HG03520 (cell line): ENCODE results near the gene L2HGDH.
"Not testable (repeated sequence)": the region's sequence is repeated elsewhere in the genome, so short reads cannot be mapped to it uniquely, and the experiment has no call there.

Experiments
- ATAC-seq: cut with Tn5 transposase; IDR thresholded peaks from one replicate; pipeline ENCODE4 v1.9.1; 2021; ENCODE audit warnings: mild to moderate bottlenecking, moderate library complexity; ENCODE audit not compliant: unreplicated experiment

L2HGDH gene

GRCh38 chr14:50340045-50340444, 28.0 kb upstream of the L2HGDH start:
- no peak for ATAC-seq

DNA sequence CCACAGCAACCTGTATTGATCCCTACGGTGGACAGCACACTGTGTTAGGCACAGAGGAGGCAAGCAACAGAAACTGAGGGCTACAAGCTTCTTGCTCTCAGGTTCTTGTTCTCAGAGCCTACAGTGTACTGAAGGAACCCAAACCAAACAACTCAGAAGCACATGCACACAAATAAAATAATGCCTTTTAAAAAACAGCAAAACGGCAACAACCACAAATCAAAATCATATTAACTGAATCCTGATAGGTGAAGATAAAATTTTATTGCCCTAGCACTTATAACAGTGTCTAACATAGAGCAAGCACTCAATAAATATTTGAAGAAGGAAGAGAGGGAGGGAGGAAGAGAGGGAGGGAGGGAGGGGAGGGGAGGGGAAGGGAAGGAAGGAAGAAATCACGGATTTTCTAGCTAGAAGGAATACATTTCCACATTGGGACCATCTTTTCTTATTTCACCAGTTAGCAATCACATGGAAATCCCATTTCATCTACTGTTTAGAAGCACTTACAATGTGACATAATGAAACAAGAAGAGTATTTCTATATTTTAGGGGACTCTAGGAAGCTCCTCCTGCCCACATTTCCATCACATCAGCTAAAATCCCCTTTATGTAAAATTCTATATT, 27.3 kb upstream of the L2HGDH start:
- ATAC-seq = no peak

GRCh38 chr14:50338587-50338986, 26.6 kb upstream of the L2HGDH start:
- no peak for ATAC-seq

DNA sequence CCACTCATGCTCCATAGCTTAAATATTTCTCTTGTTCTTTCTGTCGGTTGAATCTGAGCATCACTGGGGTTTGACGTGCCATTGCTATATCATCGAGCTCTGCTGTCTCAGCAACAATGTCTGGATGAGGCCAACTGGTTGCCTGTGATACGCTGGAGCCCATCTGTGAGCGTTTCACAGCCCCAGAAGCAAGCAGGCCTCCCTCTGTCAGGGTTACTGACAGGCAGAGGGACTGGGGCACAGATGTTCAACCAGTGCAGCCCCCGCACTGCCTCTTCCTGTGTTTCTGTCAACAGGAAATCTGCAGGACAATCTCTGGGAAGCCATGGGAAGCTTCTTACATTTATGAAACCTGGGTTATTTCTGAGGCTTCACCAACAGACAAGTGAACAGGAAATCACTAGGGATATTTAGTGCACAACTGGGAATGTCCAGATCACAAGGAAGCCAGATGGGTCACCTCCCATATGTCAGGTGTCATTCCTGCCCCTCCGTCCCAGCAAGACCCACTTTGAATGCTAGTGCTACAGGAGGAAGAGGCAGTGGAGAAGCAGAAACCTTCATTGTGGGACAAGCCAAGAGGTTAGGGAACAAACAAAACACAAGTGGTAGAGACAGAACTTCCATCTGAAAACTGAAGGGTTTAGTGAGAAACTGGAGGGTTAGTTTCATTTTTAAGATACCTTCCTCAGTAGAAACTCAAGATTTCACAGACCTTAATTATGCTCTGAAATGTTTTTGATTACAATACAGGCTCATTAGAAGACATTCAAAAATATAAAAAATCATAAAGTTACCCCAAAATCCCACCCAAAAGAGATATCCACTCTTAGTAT, 24.2 kb upstream of the L2HGDH start:
- no peak for ATAC-seq

- ATAC-seq = no peak
Measured at GRCh38 chr14:50335389-50335788, 23.4 kb upstream of the L2HGDH start.

- no peak for ATAC-seq
Measured at GRCh38 chr14:50334211-50334610, 22.2 kb upstream of the L2HGDH start.

DNA sequence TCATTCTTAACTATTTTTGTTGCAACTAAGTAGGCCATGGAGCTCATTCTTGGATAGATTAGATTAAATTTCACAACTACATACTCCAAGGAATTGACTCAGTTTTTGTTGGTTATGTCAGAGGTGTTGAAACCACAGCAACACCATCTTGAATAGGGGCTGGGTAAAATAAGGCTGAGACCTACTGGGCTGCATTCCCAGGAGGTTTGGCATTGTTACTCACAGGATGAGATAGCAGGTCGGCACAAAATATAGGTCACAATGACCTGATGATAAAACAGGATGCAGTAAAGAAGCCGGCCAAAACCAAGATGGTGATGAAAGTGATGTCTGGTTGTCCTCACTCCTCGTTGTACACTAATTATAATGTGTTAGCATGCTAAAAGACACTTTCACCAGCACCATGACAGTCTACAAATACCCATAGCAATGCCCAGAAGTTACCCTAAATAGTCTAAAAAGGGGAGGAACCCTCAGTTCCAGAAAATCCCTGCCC, 21.0 kb upstream of the L2HGDH start:
- ATAC-seq = no peak

DNA sequence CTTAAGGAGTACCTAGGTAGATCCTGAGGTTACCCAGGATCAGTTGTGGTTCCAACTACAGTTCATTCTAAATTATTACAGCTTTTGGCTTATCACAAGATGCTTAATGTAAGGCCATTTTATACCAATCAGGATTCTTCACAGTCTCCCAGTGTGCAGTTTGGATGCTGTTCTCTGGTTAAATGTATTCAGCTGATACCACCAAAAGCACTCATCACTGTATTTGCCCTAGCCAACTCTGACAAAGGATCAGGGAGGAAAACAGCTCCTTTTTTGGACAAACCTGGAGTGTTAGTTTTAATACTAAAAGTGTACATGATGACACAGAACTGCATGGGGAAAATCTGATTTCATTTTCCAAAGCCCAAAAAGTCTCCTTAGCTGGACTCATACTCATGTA, 19.6 kb upstream of the L2HGDH start:
- ATAC-seq = no peak

GRCh38 chr14:50321009-50321660, 9.1 kb upstream of the L2HGDH start:
- peak; percentile 83 for ATAC-seq

DNA sequence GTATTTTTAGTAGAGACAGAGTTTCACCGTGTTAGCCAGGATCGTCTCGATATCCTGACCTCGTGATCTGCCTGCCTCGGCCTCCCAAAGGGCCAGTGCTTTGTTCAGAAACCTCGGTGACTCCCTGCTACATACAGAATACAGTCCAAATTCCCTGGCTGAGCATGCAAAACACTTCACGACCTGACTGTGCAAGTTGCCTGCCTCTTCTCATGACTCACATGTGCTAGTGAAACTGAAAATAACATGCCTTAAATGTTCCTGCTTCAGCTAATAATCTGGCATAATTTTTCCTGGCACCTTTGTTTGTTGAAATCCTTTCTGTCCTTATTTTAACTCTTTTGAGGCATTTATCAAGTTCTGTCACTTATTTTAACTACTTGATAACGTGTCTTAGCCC, 8.3 kb upstream of the L2HGDH start:
- ATAC-seq = no peak

DNA sequence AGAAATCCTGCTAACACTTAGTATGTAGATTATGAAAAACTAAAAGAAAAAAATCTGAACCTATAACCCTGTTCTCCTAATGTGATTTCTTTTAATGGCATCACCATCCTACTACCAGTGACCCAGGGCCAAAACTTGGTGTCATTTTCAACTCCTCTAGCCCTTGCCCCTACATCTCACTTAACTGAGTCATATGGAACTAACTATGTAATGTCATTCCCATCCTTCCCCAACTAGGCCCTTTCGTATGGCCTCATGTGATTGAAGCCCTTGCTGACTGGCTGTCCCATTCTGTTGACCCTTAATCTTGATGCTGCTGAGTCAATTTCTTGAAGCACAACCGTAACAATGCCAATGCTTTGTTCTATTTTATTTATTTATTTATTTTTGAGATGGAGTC, 7.7 kb upstream of the L2HGDH start:
- ATAC-seq = no peak

DNA sequence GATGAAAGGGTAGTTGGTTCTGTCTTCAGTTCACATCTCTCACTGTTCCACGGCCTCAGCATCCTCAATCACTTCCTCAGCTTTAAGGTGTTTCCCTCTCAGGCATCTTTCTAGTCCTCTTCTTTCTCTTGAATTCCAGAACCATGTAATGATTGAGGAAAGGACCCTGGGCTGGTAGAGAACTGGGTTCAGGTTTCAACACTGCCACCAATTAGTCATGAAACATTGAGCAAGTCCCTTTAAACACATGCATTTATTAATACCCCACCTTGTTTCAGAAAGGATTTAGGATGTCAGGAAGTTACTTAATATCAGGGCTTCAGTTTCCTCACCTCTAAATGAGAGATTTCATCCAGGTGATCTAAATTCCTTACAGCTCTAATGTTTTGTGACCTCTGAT, 7.3 kb upstream of the L2HGDH start:
- ATAC-seq = no peak

DNA sequence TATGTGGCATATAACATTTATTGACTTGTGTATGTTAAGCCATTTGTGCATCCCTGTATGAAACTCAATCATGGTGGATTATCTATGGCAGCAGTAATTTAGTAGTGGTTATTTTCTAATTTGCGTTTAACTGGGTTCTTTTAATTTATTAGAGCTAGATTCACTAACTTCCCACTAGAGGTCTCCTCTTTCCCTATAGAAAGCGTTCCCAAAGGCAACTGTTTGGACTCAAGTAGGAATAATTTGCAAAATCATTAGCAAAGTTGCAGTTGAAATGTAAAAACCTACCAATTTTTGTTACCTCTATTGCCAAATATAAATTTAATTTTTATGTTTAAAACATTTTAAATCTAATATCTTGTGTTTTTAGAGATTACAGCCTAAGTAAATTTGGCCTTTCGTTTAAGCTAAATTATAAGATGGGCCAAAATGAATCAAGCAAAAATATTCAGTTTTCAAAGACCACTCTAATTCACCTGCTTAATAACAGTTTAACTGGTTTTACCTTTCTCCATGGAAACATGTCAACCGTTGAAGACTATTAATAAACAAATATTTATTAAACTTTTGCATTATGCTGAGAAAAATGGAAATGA, 6.1 kb upstream of the L2HGDH start:
- ATAC-seq = no peak

DNA sequence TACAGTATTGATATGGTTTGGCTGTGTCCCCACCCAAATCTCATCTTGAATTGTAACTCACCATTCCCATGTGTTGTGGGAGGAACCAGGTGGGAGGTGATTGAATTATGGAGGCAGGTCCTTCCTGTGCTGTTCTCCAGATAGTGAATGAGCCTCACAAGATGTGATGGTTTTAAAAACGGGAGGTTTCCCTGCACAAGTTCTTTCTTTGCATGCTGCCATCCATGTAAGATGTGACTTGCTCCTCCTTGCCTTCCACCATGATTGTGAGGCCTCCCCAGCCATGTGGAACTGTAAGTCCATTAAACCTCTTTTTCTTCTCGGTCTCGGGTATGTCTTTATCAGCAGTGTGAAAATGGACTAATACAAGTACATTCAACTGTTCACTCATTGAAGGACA, 2.1 kb upstream of the L2HGDH start:
- ATAC-seq = not testable (repeated sequence)

DNA sequence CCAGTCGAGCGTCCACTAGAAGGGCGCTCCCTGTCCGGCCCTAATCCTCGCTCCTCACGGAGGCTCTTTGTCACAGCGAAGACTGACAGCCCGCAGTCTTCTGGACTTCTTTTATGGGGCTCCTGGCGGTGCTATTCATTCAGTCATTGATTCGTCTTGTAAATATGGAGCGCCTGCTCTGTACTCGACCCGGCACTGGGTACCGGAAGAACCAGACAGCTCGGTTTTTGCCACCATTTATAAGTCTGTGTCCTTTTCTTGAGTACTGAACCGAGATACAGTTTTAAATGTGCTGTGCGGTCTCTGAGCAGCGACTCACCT, 665 bp upstream of the L2HGDH start:
- peak; percentile 22 for ATAC-seq

DNA sequence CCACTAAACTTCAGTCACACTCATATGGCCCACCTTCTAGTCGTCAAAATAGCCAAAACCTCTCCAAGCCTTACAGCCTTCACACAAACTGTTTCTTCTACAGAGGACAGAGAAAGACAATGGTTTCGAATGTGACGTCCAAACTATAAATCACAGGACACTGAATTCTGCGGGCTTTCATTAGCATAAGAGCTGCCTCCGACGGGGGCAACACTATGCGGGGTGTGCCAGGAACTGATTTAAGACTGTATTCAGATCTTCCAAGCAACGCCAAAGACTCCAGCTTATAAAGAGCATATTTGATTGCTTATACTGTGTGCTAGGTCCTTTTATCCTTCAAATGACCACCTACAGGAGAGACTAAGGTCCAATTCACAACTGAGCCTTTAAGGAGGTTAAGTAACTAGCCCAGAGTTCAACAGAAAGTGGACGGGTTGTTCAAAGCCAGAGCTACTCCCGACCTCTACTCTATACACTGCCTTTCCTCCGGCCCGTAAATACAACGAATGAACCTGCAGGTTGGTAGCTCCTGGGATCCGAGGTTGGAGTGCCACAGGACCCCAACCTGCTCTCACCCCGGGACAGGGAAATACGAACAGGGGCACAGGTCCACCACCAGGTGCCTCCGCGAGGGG, 575 bp downstream of the L2HGDH start:
- peak; percentile 45 for ATAC-seq

DNA sequence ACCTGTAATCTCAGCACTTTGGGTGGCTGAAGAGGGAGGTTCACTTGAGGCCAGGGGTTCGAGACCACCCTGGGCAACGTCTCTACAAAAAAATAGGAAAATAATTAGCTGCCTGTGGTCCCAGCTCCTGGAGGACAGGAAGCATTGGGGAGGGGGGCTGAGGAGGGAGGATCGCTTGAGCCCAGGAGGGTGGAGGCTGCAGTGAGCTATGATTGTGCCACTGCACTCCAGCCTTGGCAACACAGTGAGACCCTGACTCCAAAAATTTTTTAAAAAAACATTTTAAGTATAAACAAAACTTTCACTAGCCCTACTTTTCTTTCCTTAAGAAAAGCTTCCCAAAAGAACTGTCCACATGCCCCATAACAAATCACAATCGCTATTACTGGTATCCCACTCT, 1.6 kb downstream of the L2HGDH start:
- ATAC-seq = no peak

DNA sequence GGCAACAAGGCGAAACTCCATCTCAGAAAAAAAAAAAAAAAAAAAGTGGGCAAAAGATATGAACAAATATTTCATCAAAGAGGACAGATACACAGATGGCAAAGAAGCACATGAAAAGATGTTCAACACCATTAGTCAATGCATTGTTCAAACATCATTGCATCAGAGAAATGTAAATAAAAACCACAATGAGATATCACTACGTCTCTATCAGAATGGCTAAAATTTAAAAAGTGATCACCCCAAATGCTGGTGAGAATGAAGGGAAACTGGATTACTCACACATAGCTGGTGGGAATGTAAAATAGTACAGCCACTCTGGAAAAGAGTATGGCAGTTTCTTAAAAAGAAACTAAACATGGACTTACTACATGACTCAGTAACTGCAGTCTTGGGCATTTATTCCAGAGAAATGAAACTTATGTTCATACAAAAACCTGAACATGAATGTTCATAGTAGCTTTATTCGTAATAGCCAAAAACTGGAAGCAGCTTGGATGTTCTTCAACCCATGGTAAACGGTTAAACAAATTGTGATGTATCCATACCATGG, 3.6 kb downstream of the L2HGDH start:
- ATAC-seq = no peak

DNA sequence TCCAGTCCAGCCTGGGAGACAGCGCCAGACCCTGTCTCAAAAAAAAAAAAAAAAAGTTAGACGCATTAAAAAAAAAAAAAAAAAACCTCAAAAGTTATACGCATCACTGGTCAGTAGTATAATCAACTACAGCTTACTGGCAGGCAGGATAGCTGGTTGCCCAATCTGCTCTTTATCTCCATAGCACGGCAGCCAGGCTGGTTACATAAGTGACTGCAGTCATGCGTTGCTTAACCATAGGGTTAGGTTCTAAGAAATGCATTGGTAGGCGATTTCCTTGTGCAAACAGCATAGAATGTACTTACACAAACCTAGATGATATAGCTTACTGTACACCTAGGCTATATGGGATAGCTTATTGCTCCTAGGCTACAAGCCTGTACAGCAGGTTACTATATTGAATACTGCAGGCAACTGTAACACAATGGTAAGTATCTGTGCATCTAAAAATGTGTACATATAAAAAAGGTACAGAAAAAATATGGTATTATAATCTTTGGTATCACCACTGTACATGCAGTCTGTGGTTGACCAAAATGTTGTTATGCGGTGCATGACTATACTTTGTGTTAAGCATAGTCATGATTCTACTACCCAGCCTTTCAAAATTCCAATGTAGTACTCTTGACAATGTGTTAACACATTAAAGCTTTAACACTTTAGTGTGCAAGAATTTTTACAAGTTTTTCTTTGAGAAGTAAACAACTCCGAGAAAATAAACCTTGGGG, 8.1 kb downstream of the L2HGDH start:
- ATAC-seq = no peak

- no peak for ATAC-seq
Measured at GRCh38 chr14:50301914-50302313, 10.1 kb downstream of the L2HGDH start.
